Stimulated activated CD4-positive, alpha-beta T cell treated with anti-CD3 and anti-CD28 coated beads, Interleukin-12 subunit alpha, Interleukin-12 subunit beta, amount 100 ng/mL, for 4 hours (primary cell): ENCODE results near the gene SCUBE1.

Experiments
- DNase-seq: peaks from one replicate; pipeline ENCODE4 v3.0.0-alpha.2; 2020

SCUBE1 gene

DNA sequence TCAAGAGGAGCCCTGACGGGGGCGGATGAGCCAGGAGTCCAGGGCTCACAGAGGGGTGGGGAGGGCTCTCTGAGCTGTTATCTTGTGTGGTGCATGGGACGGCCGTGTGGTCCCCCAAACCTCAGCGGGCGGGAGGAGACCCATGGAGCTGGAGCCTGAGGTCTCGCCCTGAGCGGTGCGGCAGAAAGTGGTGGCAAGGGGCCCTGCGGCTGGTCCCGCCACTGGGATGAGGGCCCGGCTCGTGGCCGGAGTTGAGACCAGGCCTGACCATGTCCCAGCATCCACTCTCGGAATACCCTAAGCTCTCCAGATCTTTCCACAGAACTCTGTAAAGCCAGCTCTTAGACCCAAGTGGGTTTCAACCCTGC lies 133.7 kb downstream of the SCUBE1 start:
- no peak for DNase-seq

GRCh38 chr22:43208703-43209522 lies 134.3 kb downstream of the SCUBE1 start:
- no peak for DNase-seq

- no peak for DNase-seq
Observed at GRCh38 chr22:43207849-43208702, 135.1 kb downstream of the SCUBE1 start.

- DNase-seq, result no peak
Observed at GRCh38 chr22:43207386-43207785, 135.8 kb downstream of the SCUBE1 start.

DNA sequence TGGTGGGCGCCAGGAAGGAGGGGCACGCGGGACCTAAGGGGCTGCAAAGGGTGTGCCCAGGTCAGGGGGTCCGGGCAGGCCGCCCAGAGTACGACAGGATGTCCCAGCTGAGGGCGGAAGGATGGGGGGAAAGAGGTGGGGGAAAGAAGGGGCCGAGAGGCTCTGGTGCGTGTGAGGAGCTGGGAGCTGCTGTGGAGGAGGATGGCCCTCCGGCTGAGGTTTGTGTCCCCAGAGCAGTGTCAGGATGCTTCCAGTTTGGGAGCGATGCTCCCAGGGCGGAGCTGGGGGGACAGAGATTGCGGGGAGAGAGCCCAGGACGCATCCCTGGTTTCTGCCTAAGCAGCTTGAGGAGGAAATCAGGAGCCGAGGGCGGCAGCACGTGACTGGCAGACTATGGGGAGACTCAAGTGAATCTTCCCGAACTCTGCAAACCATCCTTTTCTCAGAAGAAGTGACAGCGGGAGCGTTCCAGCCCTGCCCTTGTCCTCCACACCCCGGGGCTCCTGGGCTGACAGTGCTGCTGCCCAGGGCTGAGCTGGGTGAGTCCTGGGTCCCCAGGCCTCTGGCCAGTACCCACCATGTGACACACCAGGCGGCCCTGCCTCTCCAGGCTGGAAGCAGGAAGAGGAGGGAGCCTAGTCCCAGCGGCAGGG lies 136.5 kb downstream of the SCUBE1 start:
- DNase-seq, result no peak

- no peak for DNase-seq
Observed at GRCh38 chr22:43205748-43206508, 137.2 kb downstream of the SCUBE1 start.

- DNase-seq, result no peak
Observed at GRCh38 chr22:43205261-43205691, 137.9 kb downstream of the SCUBE1 start.

GRCh38 chr22:43203471-43203981 lies 139.6 kb downstream of the SCUBE1 start:
- no peak for DNase-seq

GRCh38 chr22:43202756-43203410 lies 140.3 kb downstream of the SCUBE1 start:
- no peak for DNase-seq

DNA sequence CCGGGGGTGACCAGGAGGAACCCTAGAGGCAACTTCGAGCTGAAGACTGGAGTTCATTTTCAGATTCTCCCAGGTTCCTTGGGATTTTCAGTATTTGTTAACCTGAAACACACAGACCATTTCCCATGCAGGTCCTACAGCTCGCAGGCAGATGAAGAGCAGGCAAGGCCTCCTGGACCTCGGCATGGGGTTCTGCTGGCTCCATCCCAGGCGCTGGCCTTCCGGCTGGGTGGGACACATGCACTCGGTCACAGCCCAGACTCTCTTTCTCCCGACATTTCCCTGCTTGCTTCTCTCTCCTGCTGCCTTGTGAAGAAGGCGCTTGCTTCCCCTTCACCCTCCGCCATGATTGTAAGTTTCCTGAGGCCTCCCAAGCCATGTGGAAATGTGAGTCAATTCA lies 140.8 kb downstream of the SCUBE1 start:
- no peak for DNase-seq

DNA sequence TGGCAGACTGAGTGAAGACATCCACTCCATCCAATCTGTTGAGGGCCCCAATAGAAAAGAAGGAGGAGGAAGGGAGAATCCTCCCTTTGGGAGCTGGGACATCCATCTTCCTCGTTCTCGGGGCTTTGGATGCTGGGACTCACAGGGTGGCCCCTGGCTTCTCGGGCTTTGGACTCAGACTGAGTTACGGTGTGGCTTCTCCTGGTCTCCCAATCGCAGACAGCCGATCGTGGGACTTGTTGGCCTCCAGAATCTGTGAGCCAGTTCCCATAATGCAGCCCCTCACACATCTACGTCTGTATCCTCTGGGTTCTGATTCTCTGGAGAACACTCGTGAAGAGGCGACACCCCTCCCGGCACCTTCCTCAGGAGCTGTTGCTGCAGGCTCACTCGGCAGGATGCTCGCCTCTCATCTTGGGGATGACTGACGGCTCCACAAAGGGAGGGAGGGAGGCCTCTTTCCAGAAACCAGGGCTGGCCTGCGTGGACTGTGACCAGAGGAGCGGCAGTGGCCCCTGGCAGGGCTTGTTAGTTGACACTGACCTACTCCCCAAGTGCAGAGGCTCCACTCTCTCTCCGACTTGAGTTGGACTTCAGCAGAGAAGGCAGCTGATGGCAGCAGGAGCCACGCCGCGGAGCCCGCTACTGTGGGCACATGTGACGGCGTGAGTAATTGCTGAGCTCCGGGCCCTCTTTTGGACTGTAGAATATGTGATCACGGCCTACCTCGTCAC lies 141.5 kb downstream of the SCUBE1 start:
- no peak for DNase-seq

DNA sequence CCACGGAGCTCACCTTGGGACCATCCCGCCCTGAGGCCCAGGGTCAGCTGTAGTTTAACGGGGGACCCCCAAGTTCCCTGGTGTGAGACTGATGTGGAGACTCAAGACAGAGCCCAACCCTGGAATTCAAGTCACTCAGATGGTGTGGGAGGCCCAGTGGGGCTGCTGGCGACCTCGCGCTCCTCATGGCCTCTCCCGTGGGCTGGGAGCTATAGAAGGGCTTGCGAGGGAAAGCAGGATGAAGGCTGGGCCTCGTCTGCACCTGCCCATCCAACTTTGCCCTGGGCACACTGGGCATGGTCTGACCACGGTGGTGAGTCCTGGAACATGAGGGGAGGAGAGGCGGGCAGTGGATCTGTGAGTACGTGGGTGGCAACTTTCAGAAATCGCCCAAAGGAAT lies 142.6 kb downstream of the SCUBE1 start:
- DNase-seq, result no peak

DNA sequence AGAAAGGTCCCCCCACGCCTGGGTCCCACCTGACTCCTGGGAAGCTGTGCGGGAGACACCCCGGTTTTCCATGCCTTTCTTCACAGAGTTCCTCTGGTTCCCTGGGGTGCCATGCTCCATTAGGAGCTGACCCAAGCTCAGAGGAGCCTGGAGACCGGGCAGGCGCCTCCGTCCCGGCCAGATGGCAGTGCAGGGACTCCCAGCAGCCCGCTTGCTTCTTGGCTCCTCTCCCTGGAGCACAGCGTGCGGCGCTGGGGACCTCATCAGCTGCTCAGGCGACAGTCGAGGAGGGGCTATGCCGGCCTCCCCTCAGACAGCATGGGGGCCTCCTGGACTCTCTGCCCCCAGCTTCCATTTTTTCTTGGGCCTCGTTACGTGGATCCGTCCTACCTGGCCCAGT lies 143.1 kb downstream of the SCUBE1 start:
- no peak for DNase-seq

GRCh38 chr22:43199541-43199940 lies 143.6 kb downstream of the SCUBE1 start:
- no peak for DNase-seq

GRCh38 chr22:43198936-43199335 lies 144.2 kb downstream of the SCUBE1 start:
- DNase-seq, result no peak

DNA sequence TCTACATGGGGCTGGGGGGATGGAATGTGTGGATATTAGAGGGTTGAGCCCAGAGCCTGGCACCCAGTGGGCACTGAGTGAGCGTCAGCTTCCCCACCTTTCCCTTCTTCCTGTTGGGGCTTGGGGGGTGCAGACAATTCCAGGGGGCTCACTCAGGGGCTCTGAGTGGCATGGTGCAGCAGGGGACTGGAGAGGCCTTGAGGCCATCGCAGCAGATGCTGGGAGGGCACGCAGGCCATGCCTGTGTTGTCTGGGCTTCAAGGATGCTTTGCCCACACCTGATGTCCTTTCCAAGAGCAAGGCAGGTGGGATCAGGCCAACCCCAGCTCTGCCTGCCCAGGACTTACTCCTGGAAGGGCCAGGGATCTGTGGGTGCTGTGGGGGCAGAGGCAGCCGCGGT lies 145.0 kb downstream of the SCUBE1 start:
- no peak for DNase-seq

DNA sequence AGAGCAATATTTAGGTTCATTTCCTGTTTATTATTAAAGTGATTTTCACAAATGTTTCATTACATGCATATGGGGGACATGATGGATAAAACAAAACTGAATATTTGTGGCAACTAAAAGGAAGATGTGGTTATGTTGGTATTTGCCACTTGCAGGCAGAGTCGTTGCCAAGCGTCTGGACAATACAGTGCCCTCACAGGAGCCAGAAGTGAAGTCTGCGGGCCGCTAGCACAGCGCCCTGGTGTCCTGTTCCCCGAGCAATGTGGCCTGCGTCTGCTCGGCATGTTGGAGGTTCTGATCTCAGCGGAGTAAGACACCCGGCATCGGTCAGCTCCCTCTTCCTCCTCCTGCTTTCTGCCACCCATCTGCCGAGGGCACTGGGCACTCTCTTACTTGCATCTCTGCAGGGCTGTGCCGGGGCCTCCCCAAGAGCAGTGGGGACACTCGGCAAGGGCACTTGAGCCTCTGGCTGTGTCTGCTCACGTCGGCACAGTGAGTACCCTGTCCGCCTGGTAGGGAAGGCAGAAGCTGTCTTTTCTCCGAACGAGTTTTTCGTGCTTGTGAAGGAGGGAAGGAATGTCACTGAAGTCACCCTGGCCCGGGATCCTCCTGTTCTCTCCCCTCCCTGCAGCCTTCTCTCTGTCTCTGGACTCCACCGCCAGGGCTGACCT lies 145.8 kb downstream of the SCUBE1 start:
- DNase-seq, result no peak

GRCh38 chr22:43191831-43192230 lies 151.3 kb downstream of the SCUBE1 start:
- DNase-seq, result no peak

DNA sequence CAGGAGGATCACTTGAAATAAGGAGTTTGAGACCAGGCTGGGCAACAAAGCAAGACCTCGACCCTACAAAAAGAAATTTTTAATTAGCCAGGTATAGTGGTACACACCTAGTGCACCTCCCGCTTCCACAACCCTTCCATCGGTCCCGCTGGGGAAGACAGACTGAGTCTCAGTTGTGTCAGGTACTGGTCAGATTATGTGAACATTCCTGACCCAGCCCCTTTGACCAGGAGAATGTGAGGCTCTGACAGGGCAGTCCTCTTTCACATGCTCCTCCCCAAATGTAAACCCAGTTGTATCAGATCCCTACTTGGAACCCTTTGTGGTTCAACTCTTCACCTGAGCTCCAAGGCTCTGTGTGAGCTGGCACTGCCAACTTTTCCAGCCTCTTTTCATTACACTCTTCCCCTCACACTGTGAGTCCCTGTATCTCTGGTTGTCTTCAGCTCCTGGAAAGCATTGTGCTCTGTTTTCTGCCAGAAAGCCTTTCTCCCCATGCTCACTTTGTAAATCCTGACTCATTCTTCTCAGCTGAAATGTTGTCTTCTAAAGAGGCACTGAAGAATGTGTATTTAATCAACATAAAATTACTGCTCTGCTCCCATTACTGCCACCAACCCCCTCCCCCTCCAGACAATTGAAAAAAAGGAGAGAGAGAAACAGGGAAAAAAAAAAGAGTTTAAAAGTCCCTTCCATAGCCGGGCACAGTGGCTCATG lies 154.2 kb downstream of the SCUBE1 start:
- DNase-seq, result no peak
